Lung (tissue), 12 donors: ENCODE measurements around the gene AKT1. TPM values are rescaled to one million over a fixed set of nuclear protein-coding genes. Genes with fewer than 3 reads are reported as not detected.

Experiments
- ATAC-seq: fragments of 200-7000 bp; cut with Tn5 transposase; one replicate; pipeline ENCODE4 v1.9.1; 2020; ENCODE audit warnings: moderate number of reproducible peaks; ENCODE audit not compliant: insufficient read depth, low FRiP score
- DNase-seq, 3 donors: peaks; one replicate each; pipeline ENCODE4 v3.0.0-alpha.2; 2013 to 2017
- H3K27ac ChIP-seq, 2 donors: one replicate each; pipeline ENCODE4 v1.5.1; 2013; ENCODE audit warnings: mild to moderate bottlenecking in 2 of 2, moderate library complexity in 2 of 2, control low read depth in 1 of 2, inconsistent platforms in 1 of 2, low read depth in 1 of 2, low read length in 1 of 2
- H3K27me3 ChIP-seq, 3 donors: one replicate each; pipeline ENCODE4 v1.5.1; 2013; ENCODE audit warnings: low read length in 2 of 3; ENCODE audit not compliant: control insufficient read depth in 3 of 3, insufficient read depth in 3 of 3
- H3K36me3 ChIP-seq, 4 donors: one replicate each; pipeline ENCODE4 v1.5.1; 2013; ENCODE audit warnings: low read length in 4 of 4, mild to moderate bottlenecking in 1 of 4, moderate library complexity in 1 of 4; ENCODE audit not compliant: control insufficient read depth in 4 of 4, insufficient read depth in 4 of 4
- H3K4me1 ChIP-seq, 5 donors: one replicate each; pipeline ENCODE4 v1.5.1; 2013; ENCODE audit warnings: low read length in 5 of 5, mild to moderate bottlenecking in 2 of 5, moderate library complexity in 1 of 5; ENCODE audit not compliant: control insufficient read depth in 5 of 5, insufficient read depth in 5 of 5
- H3K4me3 ChIP-seq: one replicate; pipeline ENCODE4 v1.5.1; 2013; ENCODE audit warnings: mild to moderate bottlenecking, control low read depth, moderate library complexity
- H3K9ac ChIP-seq, 2 donors: one replicate each; pipeline ENCODE4 v1.5.1; 2013; ENCODE audit warnings: low read length in 2 of 2, control low read depth in 1 of 2; ENCODE audit not compliant: insufficient read depth in 1 of 2
- H3K9me3 ChIP-seq, 4 donors: one replicate each; pipeline ENCODE4 v1.5.1; 2013; ENCODE audit warnings: low read length in 3 of 4, mild to moderate bottlenecking in 1 of 4, moderate library complexity in 1 of 4; ENCODE audit not compliant: control insufficient read depth in 4 of 4, insufficient read depth in 3 of 4
- CTCF ChIP-seq: IDR thresholded peaks from 2 replicates; pipeline ENCODE4 v1.5.1; 2012; ENCODE audit warnings: mild to moderate bottlenecking; ENCODE audit errors: control extremely low read depth, extremely low read depth
- WGBS, 2 donors: extraction: QIAGEN DNeasy Blood & Tissue Kit; methylation state at CpG; one replicate each; pipeline ENCODE4 v1.1.7; 2013; 5-methylcytosine and 5-hydroxymethylcytosine counted together
- polyA plus RNA-seq, 2 donors: library from polyadenylated mRNA; stranded (reverse); fragments of 200-250 nt; gene quantifications; one replicate each; pipeline ENCODE4 v1.2.1, GENCODE V29; 2013
- total RNA-seq, 2 donors: library from RNA; depleted of rRNA in 1 of 2; stranded (reverse); fragments of >200 nt in 1 of 2; gene quantifications; one replicate each; pipeline ENCODE4 v1.2.1, GENCODE V29; 2014 to 2021
- donor health status: control.
- donor health status: control.
- donor health status: Bipolar disorder and iron deficiency.
- donor health status: healthy.
- donor health status: DM: yes; HTN: yes; CAD: no.

The AKT1 gene
- total and polyA plus RNA-seq, 4 donors, result 142 to 224 (median 160) TPM

DNA sequence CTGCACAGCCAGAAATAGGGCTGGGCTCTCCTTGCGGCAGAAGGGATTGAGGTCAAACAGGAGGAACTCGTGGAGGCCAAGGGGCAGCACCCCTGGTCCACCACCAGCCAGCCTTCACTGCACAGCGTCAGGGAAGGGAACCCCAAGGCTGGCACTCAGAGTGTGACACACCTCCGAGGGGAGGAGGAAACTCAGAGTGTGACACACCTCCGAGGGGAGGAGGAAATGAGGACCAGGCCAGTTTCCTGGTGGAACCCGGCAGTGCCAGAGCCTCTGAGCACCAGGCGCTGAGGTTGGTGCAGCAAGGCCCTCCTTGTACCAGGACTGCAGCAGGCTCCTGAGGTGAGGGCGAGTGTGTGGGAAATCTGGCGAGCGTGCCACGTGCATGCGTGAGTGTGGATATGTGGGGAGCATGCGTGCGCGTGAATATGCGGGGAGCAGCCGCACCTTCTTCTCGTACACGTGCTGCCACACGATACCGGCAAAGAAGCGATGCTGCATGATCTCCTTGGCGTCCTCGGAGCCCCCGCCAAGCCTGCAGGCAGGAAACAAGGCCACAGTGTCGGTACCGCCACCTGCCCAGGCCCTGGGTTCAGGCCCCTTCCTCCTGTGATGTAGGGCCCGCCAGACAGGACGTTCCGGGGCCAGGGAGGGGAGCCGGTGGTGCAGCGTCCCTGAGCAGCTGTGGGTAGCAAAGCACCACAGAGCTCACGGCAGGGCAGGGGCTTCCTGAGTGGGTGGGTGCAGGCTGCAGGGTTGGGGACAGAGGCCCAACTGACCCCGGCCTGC lies 23.4 kb downstream of the AKT1 start:
- ATAC-seq (no peak), DNase-seq (no peak)
- peaks cover 0 to 14% (median 5%) of the 10 kb centered on the region in 5 donors for H3K4me1 ChIP-seq
- peaks cover 8 to 56% (median 25%) of the 10 kb centered on the region in 4 donors for H3K36me3 ChIP-seq
- WGBS, 2 donors, result 87 to 89% methylated on average over 34 of the region's 34 CpGs
- peaks cover 0 to 7% (median 0%) of the 10 kb centered on the region in 4 donors for H3K9me3 ChIP-seq
- no peaks in the 10 kb centered on the region for H3K27me3 ChIP-seq
- H3K27ac ChIP-seq, result no peak overlapping the region
- no peak for TF ChIP-seq CTCF
- H3K4me3 ChIP-seq, result no peak overlapping the region
- no peak overlapping the region for H3K9ac ChIP-seq

DNA sequence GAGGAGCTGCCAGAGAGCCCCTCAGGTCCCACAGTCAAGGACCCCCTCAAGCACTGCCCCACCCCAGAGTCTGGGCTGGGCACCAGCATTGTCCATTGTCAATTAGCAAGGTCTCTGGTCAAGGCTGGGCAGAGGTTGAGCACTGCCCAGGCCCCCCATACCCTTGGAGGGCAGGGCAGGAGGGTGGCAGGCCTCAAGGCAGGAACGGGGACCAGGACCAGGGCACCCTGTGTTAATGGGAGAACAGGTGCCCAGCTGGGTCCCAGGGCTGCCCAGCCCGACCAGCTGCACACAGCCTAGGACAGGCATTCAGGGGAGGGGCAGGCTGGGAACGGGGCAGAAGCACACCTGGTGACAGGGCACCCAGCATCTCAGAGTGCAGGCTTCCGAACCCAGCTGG lies 24.2 kb downstream of the AKT1 start:
- no peak for TF ChIP-seq CTCF
- DNase-seq, result no peak
- no peak overlapping the region for H3K4me3 ChIP-seq
- 98 to 99% methylated on average over 4 of the region's 4 CpGs for WGBS, 2 donors
- peaks cover 0 to 7% (median 2%) of the 10 kb centered on the region in 4 donors for H3K9me3 ChIP-seq
- H3K4me1 ChIP-seq, result peaks cover 0 to 14% (median 5%) of the 10 kb centered on the region in 5 donors
- no peak overlapping the region for H3K27ac ChIP-seq
- ATAC-seq, result no peak
- H3K9ac ChIP-seq, result no peak overlapping the region
- H3K27me3 ChIP-seq, result no peaks in the 10 kb centered on the region
- peaks cover 8 to 53% (median 24%) of the 10 kb centered on the region in 4 donors for H3K36me3 ChIP-seq

GRCh38 chr14:104770851-104771272 lies 24.7 kb downstream of the AKT1 start:
- peaks cover 0 to 7% (median 3%) of the 10 kb centered on the region in 4 donors for H3K9me3 ChIP-seq
- ATAC-seq (no peak), DNase-seq (no peak)
- no peak overlapping the region for H3K9ac ChIP-seq
- H3K27ac ChIP-seq, result no peak overlapping the region
- TF ChIP-seq CTCF, result no peak
- H3K4me1 ChIP-seq, result peaks cover 0 to 14% (median 5%) of the 10 kb centered on the region in 5 donors
- WGBS, 2 donors, result 84 to 96% methylated on average over 5 of the region's 5 CpGs
- H3K4me3 ChIP-seq, result no peak overlapping the region
- H3K27me3 ChIP-seq, result no peaks in the 10 kb centered on the region
- peaks cover 8 to 52% (median 23%) of the 10 kb centered on the region in 4 donors for H3K36me3 ChIP-seq
